HG03060 (cell line): Measurements from ENCODE around the gene NLGN1.

Source experiments
- ATAC-seq: cut with Tn5 transposase; IDR thresholded peaks from one replicate; pipeline ENCODE4 v1.9.1; 2021; ENCODE audit warnings: low read depth, moderate number of reproducible peaks; ENCODE audit not compliant: unreplicated experiment

NLGN1 gene

DNA sequence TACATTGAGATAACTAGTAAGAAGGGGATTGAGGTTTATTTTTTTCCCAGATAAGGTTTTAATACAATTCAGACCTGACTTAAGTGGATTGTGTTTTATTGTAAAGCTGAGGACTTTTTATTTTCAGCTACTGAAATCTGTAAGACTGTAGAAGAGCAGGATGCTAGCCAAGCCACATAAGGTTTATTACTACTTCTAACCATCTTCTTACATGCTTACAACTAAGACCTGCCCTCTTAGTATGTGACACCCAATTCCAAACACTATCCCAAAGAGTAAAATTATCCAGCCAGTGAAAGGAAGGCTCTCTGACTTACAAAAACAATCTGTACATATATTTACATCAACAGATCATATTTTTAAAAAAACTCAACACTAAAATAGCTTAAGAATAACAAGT is 897.1 kb downstream of the NLGN1 start:
- no peak for ATAC-seq

GRCh38 chr3:174295306-174296092 is 898.0 kb downstream of the NLGN1 start:
- no peak for ATAC-seq

DNA sequence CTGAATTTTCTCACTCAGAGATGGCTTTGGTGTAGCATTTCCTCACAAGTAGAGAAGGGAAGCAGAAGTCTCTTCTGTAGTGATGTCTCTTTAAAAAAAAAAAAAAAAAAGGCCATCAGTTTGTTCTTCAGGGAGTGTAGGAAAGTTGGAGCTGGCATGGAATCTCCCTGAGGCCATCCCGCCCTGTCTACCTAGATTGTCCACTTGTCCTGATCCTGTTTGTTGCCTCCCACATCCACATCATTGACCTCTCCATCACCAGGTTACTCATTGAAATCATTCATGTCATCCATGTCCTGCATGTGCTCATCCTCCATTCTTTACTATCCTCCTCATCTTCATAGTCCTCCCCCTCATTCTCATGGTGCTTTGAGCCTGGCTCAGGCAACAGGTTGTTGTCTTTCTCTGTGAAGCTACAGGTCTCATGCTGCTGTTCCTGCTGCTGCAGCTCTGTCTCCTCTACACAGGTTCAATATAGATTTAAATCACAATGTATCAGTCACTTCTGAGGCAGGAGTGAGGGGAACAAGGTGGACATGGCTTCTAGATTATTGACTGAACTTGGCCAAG is 905.3 kb downstream of the NLGN1 start:
- ATAC-seq, result no peak

DNA sequence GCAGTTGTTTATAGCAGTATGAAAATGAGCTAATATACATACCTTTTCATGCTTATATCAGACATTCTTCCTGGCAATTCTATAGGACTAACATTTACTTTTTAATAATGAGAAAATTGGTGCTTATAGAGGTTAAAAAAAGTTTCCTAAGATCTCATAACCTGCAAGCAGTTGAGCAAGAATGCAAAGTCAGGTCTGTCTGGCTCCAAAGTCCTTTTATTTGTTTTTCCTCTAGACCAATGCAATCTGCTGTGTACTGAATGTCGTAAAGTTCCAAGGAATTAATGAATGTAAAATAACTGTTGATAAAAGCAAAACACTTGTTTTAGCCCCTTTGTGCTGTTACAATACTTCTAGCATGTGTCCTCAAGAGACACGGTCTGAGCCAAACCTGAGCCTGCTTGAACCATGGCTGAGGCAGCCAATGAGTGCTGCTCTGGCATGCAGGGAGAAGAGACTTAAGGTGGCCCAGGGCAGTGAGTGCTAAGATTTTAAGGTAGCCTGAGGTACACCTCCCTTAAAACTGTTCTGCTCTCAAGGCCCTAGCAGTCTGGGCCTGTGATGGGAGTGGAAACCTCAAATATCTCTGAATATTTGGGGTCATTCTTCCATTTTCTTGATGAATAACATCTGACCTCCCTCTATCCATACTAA is 906.5 kb downstream of the NLGN1 start:
- no peak for ATAC-seq

GRCh38 chr3:174308736-174309135 is 911.2 kb downstream of the NLGN1 start:
- no peak for ATAC-seq

DNA sequence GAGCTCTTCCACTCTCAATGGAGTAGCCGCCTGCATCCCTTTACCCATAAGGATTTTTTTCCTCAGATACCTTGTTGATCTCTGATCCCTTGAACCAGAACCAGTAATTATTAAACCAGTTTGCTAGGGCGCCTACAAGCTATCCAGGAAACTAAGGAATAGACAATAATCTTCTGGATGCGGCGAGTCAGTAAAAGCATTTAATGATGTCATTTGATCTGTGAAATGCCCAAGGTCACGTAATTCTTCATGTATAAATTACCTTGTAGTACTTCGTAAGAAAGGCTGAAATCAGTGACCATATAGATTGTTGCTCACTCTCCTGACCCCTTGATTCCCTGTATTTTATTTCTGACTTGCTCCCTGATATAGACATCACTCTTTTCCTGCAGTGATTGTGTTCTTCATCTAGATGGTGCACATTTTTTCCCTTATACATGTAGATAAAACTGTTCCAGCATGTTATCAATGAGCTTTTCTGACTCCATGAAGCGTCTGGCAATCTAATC is 913.0 kb downstream of the NLGN1 start:
- ATAC-seq, result no peak

- ATAC-seq, result no peak
These were observed 917.7 kb downstream of the NLGN1 start for GRCh38 chr3:174315225-174315624.

- no peak for ATAC-seq
These were observed 919.5 kb downstream of the NLGN1 start for GRCh38 chr3:174317005-174317404.

DNA sequence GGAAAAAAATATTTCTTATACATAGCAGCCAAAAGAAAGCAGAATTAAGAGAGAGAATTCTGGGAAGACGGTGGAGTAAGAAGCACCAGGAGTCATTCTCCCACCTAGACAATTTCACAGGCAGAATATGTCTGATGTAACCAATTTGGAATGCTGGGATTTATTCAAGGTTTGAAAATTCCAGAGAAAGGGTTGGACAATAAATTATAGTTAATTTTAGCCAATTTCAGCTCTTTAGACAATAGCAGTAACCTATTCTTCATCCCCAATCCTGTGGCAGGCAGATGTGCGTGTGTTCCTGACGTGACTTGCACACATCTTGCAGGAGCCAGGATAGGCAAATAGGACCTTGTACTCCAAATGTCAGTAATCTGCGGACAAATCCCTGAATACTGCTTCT is 920.6 kb downstream of the NLGN1 start:
- no peak for ATAC-seq

- no peak for ATAC-seq
These were observed 924.0 kb downstream of the NLGN1 start for GRCh38 chr3:174321548-174321947.

DNA sequence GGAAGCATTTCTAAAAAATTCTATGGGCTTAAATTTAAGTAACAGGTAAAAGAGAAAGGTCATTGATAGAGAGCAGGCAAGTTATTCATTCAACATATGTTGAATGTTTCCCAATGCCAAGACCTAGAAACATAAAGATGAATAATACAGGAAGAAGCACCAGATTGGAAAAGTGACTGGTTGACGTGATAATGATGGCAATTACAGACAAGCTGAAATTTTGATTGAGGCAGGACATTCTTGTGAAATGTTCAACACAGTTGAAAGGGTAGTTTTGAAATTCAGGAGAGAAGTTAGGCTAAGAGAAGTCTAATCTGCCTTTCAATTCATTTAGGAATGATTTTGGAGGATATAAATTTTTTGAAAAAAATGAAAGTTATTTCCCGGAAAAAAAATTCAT is 925.2 kb downstream of the NLGN1 start:
- no peak for ATAC-seq

GRCh38 chr3:174325171-174325570 is 927.6 kb downstream of the NLGN1 start:
- ATAC-seq, result no peak

DNA sequence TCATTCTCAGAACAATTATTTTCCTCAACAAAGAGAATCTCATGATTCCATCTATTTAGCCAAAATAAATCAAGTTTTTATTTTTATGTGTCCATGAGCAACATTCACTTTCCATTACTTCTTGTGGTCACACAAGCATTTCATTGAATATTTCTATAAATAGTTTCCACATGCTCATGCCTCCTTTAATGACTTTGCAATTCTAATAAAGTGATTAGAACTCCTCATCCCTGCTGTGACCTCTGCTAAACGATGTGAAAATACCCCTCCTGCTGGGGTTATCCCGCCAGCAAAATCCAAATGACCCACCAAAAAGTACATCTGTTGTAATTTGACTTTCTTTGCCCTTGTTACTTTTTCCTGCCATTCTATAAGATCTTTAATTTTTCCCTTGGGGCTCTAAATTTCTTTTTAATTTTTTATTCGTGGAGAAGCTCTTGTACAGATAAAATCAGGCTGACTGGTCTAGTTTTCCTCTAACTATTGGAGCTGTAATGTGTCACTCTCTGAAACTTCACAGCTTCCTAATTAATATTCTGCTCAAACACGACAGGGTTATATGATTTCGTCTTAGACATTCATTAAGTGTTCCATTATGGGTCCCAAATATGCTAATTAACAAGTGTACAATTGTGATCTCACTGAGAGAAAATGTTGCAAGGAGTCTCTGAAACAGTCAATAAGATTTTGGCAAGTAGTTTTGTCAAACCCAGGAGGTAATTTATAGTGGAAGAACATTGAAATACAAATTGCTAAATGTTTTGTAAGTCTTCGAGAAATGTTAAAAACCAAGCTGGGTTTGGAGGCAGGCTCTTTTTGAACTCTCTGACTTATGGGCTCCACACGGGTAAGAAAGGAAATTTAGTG is 928.5 kb downstream of the NLGN1 start:
- ATAC-seq, result no peak

GRCh38 chr3:174329321-174329720 is 931.8 kb downstream of the NLGN1 start:
- no peak for ATAC-seq

GRCh38 chr3:174330303-174330702 is 932.8 kb downstream of the NLGN1 start:
- no peak for ATAC-seq

GRCh38 chr3:174331095-174331800 is 933.7 kb downstream of the NLGN1 start:
- ATAC-seq, result no peak

DNA sequence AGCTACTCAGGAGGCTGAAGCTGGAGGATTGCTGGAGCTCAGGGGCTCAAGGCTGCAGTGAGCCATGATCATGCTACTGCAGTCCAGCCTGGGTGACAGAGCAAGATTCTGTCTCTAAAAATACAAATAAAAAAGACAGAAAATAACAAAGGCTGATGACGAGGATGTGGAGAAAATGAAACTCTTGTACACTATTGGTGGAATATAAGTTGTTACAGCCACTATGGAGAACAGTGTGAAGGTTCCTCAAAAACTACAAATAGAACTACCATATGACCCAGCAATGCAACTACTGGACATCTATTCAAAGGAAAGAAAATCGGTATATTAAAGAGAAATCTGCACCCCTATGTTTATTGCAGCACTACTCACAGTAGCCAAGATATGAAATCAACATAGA is 934.8 kb downstream of the NLGN1 start:
- ATAC-seq, result no peak

- no peak for ATAC-seq
These were observed 936.1 kb downstream of the NLGN1 start for GRCh38 chr3:174333640-174334039.

- no peak for ATAC-seq
These were observed 936.6 kb downstream of the NLGN1 start for GRCh38 chr3:174334111-174334510.

DNA sequence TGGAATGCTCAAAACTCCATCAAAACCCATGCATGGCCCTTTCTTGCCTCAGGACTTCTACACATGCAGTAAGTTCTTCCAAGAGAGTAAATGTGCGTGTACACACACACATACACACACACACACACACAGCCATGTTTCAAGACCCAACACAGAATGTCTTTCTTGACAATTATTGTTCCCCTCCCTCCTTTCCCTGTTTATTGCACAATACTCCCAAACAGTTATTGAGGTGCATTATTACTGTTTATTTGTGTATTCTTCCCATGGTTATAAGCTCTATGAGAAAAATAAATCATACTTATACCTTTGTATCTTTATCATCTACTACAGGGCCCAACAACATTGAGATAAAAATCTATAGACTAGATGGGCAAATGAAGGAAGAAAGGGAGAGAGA is 937.8 kb downstream of the NLGN1 start:
- no peak for ATAC-seq
